Measurements from ENCODE around the gene DNAJA3. TPM values are rescaled to one million over a fixed set of nuclear protein-coding genes. Genes with fewer than 3 reads are reported as not detected.
A peak's percentile ranks its signal among the peaks of the same experiment; 100 is the strongest.

The DNAJA3 gene
- total RNA-seq, 1 donor from 2014 or later = 77.1 TPM

DNA sequence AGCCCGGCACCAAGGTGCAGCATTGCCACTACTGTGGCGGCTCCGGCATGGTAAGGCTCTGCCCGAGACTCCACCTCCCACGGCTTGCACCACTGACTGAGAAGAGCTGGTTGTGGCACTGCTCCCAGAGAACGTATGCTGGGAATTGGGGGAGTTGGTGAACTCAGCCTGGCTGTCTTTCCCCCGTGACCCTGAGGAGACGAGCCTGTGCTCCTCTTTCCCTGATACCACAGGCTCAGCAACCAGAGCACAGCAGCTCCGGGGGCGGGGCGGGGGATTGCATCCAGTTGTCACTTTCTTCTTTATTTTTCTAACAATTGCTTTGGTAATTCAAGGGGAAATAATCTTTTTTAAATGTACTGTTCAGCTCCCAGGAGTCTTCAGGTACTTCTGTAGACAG is 16.7 kb downstream of the DNAJA3 start:
- intact Hi-C loops (cut with micrococcal nuclease) = no loop called here
- H3K36me3 Mint-ChIP-seq (ENCODE audit: low read depth) = peaks cover 68% of the 10 kb centered on the region

DNA sequence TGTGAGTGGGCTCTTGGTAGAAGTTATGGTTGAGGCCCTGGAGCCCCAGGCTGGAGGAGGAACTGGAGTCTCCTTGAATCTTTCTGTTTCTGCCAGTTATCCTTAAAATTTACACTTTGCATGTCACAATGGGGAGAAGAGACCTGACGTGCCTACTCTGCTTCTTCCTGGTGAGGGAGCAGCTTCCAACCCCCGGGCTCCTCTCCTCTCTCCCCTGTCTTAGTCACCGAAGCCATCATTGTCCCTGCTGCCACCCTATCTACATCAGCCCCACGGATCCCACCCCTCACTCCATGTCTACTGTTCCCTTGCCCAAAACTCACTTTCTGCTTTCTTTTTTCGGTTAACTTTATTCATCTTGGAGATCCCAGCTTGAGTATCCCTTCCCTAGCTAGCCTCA is 17.6 kb downstream of the DNAJA3 start:
- H3K36me3 Mint-ChIP-seq (ENCODE audit: low read depth) = peaks cover 70% of the 10 kb centered on the region
- intact Hi-C loops (cut with micrococcal nuclease) = no loop called here
- H3K9me3 Mint-ChIP-seq = no peaks in the 10 kb centered on the region
- H3K27ac Mint-ChIP-seq = no peak overlapping the region
- no peak for DNase-seq (ENCODE audit: low spot score)
- H3K4me3 Mint-ChIP-seq (ENCODE audit: low read depth) = no peak overlapping the region
- no peaks in the 10 kb centered on the region for H3K4me1 Mint-ChIP-seq (ENCODE audit: low read depth)
- H3K27me3 Mint-ChIP-seq (ENCODE audit: low read depth) = no peaks in the 10 kb centered on the region

More for the DNA sequence above, 16.7 kb downstream of the DNAJA3 start:
- no peak for DNase-seq (ENCODE audit: low spot score)
- H3K9me3 Mint-ChIP-seq = no peaks in the 10 kb centered on the region
- H3K27ac Mint-ChIP-seq = no peak overlapping the region
- no peak overlapping the region for H3K4me3 Mint-ChIP-seq (ENCODE audit: low read depth)
- H3K4me1 Mint-ChIP-seq (ENCODE audit: low read depth) = no peaks in the 10 kb centered on the region
- H3K27me3 Mint-ChIP-seq (ENCODE audit: low read depth) = no peaks in the 10 kb centered on the region

DNA sequence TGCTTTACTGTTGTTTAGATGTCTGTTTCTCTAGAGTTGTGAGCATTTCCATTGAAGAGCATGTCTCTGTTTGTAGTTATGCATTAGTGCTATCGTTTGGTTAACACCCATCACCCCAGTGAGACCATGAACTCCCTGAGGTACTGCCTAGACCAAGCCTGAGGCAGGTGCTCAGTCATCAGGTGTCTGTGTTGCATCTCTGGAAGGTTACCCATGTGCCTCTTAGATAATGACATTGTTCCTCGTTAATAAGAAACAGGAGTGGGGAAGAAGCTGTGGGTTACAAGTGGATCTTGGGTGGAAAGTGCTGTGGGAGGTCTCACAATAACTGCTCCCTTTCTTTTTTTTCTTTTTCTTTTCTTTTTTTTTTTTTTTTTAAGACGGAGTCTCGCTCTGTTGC is 18.3 kb downstream of the DNAJA3 start:
- no peaks in the 10 kb centered on the region for H3K4me1 Mint-ChIP-seq (ENCODE audit: low read depth)
- no peaks in the 10 kb centered on the region for H3K9me3 Mint-ChIP-seq
- no peak for DNase-seq (ENCODE audit: low spot score)
- intact Hi-C loops (cut with micrococcal nuclease) = no loop called here
- peaks cover 70% of the 10 kb centered on the region for H3K36me3 Mint-ChIP-seq (ENCODE audit: low read depth)
- H3K27me3 Mint-ChIP-seq (ENCODE audit: low read depth) = no peaks in the 10 kb centered on the region
- H3K4me3 Mint-ChIP-seq (ENCODE audit: low read depth) = no peak overlapping the region
- H3K27ac Mint-ChIP-seq = no peak overlapping the region

DNA sequence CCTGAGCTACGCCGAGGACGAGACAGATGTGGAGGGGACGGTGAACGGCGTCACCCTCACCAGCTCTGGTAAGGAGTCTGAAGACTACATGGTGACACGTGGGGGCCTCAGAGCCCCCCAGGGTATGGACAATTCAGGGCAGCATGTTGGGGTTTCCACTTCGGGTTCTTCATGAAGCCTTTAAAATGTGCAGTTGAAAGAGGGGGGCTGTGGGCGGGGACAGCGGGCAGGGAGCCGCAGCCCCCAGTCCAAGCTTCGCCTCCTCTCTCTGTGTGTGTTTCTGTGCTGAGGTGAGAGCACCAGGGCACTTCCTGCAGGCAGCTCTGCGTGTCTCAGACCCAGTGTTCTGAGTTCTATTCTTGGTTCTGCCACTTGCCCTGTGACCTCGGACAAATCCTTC is 24.8 kb downstream of the DNAJA3 start:
- peaks cover 58% of the 10 kb centered on the region for H3K36me3 Mint-ChIP-seq (ENCODE audit: low read depth)
- no peak for DNase-seq (ENCODE audit: low spot score)
- no peak overlapping the region for H3K27ac Mint-ChIP-seq
- intact Hi-C loops (cut with micrococcal nuclease) = no loop called here
- no peaks in the 10 kb centered on the region for H3K4me1 Mint-ChIP-seq (ENCODE audit: low read depth)
- no peaks in the 10 kb centered on the region for H3K9me3 Mint-ChIP-seq
- H3K27me3 Mint-ChIP-seq (ENCODE audit: low read depth) = no peaks in the 10 kb centered on the region
- no peak overlapping the region for H3K4me3 Mint-ChIP-seq (ENCODE audit: low read depth)

DNA sequence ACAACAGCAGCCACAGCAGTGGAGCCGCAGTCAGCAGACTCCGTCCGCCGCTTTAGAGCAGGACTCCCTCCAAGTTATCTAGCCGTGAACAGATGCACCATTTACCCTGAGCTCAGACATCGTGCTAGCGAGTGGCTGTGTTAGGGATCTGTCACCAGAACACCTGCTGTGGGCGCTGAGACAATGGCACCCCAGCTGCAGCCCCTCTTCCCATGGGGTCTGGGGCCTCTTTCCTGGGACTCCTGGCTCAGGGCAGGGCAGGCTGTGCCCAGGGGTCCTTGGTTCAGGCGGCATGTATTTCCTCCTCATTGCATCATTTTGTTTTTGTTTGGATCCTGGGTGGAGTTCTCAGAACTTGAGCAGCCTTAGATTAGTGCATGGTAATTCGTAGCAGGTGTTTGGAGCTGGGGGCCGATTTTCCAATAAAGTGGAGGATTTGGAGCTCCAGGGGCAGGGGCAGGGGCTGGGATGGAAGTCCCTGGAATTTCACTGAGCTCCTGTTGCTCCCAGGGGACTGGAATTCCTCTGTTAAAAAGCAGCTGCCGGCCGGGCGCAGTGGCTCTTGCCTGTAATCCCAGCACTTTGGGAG is 25.4 kb downstream of the DNAJA3 start:
- Mint-ChIP-seq H3K9me3 (no peaks in the 10 kb centered on the region), H3K4me3 (ENCODE audit: low read depth) (no peak overlapping the region), H3K36me3 (ENCODE audit: low read depth) (peaks cover 62% of the 10 kb centered on the region), H3K27ac (no peak overlapping the region), H3K4me1 (ENCODE audit: low read depth) (no peaks in the 10 kb centered on the region), H3K27me3 (ENCODE audit: low read depth) (no peaks in the 10 kb centered on the region)
- no peak for DNase-seq (ENCODE audit: low spot score)
- intact Hi-C loops (cut with micrococcal nuclease) = no loop called here

DNA sequence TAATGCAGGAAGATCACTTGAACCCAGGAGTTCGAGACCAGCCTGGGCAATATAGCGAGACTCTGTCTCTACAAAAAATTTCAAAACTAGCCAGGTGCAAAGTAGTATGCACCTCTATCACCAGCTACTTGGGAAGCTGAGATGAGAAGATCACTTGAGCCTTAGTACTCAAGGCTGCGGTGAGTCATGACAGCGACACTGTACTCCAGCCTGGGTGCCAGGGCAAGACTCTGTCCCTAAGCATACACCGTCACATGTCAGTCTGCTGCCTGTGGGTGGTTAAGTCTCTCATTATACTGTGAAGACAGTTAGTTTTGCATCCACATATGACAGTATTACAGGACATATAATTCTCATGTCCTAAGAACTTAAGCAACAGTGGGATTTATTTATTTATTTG is 27.0 kb downstream of the DNAJA3 start:
- Mint-ChIP-seq H3K36me3 (ENCODE audit: low read depth) (peaks cover 58% of the 10 kb centered on the region), H3K4me3 (ENCODE audit: low read depth) (no peak overlapping the region)

DNA sequence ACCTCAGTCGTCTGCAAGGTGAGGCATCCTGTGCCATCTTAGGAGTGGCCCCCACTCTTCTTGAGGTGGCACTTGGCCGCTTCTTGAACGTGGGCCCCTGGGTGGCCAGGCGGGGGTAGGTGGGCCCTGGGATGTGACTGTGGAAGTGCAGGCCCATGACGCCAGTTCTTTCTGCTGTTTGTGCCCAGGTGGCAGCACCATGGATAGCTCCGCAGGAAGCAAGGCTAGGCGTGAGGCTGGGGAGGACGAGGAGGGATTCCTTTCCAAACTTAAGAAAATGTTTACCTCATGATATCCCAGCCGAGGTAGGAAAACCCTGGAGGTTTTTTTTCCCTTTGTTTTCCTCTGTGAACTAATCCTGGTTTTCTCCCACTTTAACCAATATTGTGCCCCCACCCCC is 29.0 kb downstream of the DNAJA3 start:
- no peak overlapping the region for H3K4me3 Mint-ChIP-seq (ENCODE audit: low read depth)
- H3K27ac Mint-ChIP-seq = no peak overlapping the region
- intact Hi-C loops (cut with micrococcal nuclease) = no loop called here
- no peaks in the 10 kb centered on the region for H3K9me3 Mint-ChIP-seq
- H3K27me3 Mint-ChIP-seq (ENCODE audit: low read depth) = no peaks in the 10 kb centered on the region
- no peak for DNase-seq (ENCODE audit: low spot score)
- H3K4me1 Mint-ChIP-seq (ENCODE audit: low read depth) = peaks cover 7% of the 10 kb centered on the region
- H3K36me3 Mint-ChIP-seq (ENCODE audit: low read depth) = peaks cover 62% of the 10 kb centered on the region

More for the DNA sequence above, 27.0 kb downstream of the DNAJA3 start:
- H3K27me3 Mint-ChIP-seq (ENCODE audit: low read depth) = no peaks in the 10 kb centered on the region
- intact Hi-C loops (cut with micrococcal nuclease) = no loop called here
- no peak for DNase-seq (ENCODE audit: low spot score)
- H3K9me3 Mint-ChIP-seq = no peaks in the 10 kb centered on the region
- no peak overlapping the region for H3K27ac Mint-ChIP-seq
- no peaks in the 10 kb centered on the region for H3K4me1 Mint-ChIP-seq (ENCODE audit: low read depth)

DNA sequence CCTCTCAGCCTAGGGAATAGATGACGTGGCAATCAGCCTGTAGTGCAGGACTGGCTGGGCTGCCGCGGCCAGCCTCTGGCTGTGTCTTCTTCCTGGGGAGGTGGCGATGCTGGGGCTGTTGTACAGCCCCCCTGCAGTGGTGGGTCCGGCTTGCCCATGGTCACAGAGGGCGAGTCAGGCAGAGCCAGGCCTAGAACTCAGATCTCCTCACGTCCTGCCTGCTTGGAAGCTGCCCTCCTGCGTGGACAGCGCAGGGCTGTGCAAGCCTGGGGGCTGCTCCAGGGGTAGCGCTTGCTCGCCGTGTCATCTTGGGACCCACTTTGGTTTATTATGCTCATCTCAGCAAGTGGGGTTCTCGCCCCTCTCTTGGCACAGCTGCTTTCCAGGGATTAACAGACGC is 29.4 kb downstream of the DNAJA3 start:
- Mint-ChIP-seq H3K36me3 (ENCODE audit: low read depth) (peaks cover 61% of the 10 kb centered on the region), H3K27me3 (ENCODE audit: low read depth) (no peaks in the 10 kb centered on the region), H3K9me3 (no peaks in the 10 kb centered on the region), H3K27ac (no peak overlapping the region), H3K4me1 (ENCODE audit: low read depth) (peaks cover 7% of the 10 kb centered on the region), H3K4me3 (ENCODE audit: low read depth) (no peak overlapping the region)
- intact Hi-C loops (cut with micrococcal nuclease) = no loop called here
- no peak for DNase-seq (ENCODE audit: low spot score)

DNA sequence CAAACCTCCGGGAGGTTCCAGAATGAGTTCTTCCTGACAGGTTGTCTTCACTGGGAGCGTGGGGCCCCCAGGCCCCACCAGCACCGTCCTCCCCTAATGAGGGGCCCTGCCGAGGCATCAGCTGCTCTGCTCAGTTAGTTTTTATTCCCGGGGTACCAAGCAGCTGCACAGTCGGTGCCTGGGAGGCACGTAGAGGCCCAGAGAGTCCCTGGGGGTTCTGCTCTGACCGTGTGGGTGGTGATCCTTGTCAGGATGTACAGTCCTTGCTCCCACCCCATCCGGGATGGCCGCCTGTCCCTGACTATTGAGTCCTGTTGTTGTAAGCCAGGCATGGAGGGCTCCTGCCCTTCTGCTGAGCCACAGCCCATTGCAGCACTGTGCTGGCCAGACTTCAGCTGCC is 30.3 kb downstream of the DNAJA3 start:
- H3K4me1 Mint-ChIP-seq (ENCODE audit: low read depth) = peaks cover 8% of the 10 kb centered on the region
- no peak overlapping the region for H3K27ac Mint-ChIP-seq
- H3K36me3 Mint-ChIP-seq (ENCODE audit: low read depth) = peaks cover 56% of the 10 kb centered on the region

DNA sequence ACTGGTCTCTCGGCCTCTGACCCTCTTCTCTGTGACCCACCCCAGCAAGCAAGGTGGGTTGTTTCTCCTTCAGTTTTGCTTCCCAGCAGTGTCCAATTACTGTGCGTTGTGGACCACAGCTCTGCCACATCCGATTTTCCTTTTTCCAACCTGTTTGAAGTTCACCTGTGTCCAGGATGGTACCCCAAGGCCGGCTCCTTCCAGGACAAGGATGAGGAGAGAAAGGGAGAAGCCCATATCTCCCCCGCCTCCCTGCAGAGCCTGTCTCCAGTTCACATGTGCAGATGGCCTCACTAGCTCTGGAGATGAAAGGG is 35.2 kb downstream of the DNAJA3 start:
- peaks cover 46% of the 10 kb centered on the region for H3K36me3 Mint-ChIP-seq (ENCODE audit: low read depth)
- H3K9me3 Mint-ChIP-seq = no peaks in the 10 kb centered on the region
- DNase-seq (ENCODE audit: low spot score) = no peak
- no peak overlapping the region for H3K4me3 Mint-ChIP-seq (ENCODE audit: low read depth)
- intact Hi-C loops (cut with micrococcal nuclease) = no loop called here
- H3K27me3 Mint-ChIP-seq (ENCODE audit: low read depth) = no peaks in the 10 kb centered on the region
- H3K27ac Mint-ChIP-seq = peak overlapping the region; percentile 47
- H3K4me1 Mint-ChIP-seq (ENCODE audit: low read depth) = peaks cover 11% of the 10 kb centered on the region

More for the DNA sequence above, 30.3 kb downstream of the DNAJA3 start:
- intact Hi-C loops (cut with micrococcal nuclease) = no loop called here
- Mint-ChIP-seq H3K27me3 (ENCODE audit: low read depth) (no peaks in the 10 kb centered on the region), H3K4me3 (ENCODE audit: low read depth) (no peak overlapping the region), H3K9me3 (no peaks in the 10 kb centered on the region)
- no peak for DNase-seq (ENCODE audit: low spot score)

DNA sequence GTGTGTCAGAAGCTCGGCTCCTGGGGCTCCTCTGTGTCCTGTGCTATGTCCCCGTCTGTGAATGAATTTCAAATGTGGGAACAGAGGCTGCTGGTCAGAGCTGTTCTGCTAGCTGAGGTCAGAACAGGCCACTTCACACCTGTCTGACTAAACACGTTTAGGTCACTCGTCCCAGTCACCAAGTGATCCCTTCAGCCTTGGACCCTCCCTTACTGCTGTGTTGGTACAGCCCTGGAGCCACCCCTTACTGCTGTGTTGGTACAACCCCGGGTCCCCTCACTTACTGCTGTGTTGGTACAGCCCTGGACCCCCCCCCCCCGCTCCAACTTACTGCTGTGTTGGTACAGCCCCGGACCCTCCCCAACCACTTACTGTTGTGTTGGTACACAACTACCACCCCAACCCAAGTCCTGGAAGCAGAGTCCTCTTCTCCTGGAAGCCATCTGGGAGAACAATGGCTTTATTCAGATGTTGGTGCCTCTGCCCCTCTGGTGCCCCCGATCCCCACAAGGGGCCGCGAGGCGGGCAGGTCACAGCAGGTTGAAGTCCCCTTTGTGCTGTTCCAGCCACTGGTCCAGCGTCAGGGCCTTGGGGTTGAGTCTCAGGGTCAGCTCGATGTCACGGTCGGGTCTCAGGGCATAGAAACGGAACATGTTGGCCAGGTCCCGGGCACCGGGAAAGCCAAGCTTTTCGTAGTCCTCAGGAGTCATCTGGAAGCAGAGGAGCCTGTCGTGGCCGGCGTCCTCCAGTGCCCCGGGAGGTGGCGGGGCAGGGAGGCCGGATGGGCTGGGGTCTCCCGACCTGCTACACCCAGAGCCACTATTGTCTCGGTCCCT is 35.8 kb downstream of the DNAJA3 start:
- H3K27me3 Mint-ChIP-seq (ENCODE audit: low read depth) = no peaks in the 10 kb centered on the region
- peaks cover 48% of the 10 kb centered on the region for H3K36me3 Mint-ChIP-seq (ENCODE audit: low read depth)
- H3K9me3 Mint-ChIP-seq = no peaks in the 10 kb centered on the region
- H3K4me3 Mint-ChIP-seq (ENCODE audit: low read depth) = no peak overlapping the region
- H3K27ac Mint-ChIP-seq = peak overlapping the region; percentile 47
- no peak for DNase-seq (ENCODE audit: low spot score)
- peaks cover 14% of the 10 kb centered on the region for H3K4me1 Mint-ChIP-seq (ENCODE audit: low read depth)
- intact Hi-C loops (cut with micrococcal nuclease) = no loop called here

DNA sequence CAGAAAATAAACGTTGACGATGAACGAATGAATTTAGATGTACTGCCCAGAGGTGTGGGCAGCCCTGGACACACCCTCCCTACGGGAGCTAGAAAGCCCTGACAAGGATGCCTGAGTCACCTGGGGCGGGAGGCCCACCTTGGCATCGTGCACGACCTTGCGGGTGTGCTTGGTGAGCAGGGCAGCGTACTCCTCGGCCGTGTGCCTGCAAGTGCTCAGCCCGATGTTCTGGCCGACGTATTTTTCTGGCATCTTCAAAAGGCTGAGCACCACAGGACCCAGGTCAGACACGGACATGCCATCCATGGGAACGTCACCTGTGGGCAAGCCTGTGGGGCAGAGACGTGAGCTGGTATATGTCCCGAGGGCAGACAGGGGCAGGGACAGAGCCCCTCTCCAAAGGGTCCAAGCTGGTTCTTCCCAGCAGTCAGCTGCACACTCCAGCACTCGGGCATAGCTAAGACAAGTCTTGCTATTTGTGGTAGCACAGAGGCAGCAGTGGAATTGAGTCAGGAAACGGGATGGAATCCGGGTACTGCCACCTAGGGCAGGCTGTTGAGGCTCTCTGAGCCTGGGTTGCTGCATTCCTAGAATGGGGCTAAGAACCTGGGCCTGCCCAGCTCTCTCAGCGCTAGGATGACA is 38.0 kb downstream of the DNAJA3 start:
- H3K4me1 Mint-ChIP-seq (ENCODE audit: low read depth) = peaks cover 14% of the 10 kb centered on the region
- no peaks in the 10 kb centered on the region for H3K9me3 Mint-ChIP-seq
- H3K27me3 Mint-ChIP-seq (ENCODE audit: low read depth) = no peaks in the 10 kb centered on the region
- no peak overlapping the region for H3K27ac Mint-ChIP-seq
- H3K4me3 Mint-ChIP-seq (ENCODE audit: low read depth) = no peak overlapping the region
- intact Hi-C loops (cut with micrococcal nuclease) = no loop called here
- DNase-seq (ENCODE audit: low spot score) = no peak
- H3K36me3 Mint-ChIP-seq (ENCODE audit: low read depth) = peaks cover 44% of the 10 kb centered on the region

Data from activated T-helper 2 cell treated with anti-CD3 and anti-CD28 coated beads, Interferon-gamma antibody, Interleukin-2, Interleukin-4, amounts not matched to agents 10 μg/mL and 5 μg/mL and 100 μg/mL, durations not matched to agents 14 hours and 24 hours and 36 hours (primary cell).